ENCODE results near the gene LRRC75A.
A peak's percentile ranks its signal among the peaks of the same experiment; 100 is the strongest.

LRRC75A gene

GRCh38 chr17:16437083-16437482 is 54.9 kb downstream of the LRRC75A start:
- no peak overlapping the region for H3K27ac ChIP-seq
- no peak for DNase-seq (ENCODE audit: low read depth, low spot score)

DNA sequence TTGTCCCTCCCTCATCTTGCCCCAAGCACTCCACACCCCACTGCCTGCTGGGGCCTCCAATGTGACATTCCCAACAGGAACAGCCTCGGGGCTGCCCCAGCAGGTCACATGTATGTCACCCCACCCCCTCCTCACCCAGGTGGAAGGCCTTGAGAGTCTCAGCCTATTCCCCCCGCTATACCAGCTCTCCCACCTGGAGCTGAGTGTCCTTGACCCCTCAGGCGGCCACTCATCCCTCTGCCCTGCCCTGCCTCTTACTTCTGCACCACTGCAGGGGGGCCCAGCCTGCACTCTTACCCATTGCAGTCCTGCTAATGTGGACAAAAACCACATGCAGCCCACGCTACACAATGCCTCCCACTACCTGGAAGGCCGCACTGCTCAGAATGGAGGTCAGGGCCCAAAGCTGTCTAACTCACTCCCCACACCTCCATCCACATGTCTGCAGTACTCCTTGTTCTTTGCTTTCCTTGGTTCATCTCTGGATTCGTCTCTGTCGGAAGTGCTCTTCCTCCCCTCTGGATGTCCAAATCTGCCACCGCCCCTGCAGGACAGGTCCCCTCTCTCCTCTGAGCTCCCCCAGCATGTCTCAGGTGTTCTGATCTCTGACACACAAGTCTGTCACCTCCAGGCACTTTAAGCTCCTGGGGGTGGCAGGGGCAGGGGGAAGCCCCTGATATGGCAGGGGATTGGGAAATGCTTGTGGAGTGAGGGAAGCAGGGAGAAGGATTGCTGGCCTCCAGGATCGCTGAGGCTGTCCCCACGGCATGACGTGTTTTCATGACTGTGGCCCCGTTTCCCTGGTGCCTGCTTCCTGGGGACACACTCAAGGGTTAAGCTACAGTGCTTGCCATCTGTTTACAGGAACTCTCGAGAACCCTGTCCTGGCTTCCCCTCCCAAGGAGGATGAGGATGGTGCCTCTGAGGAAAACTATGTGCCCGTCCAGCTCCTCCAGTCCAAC is 55.8 kb downstream of the LRRC75A start:
- no peak overlapping the region for H3K27ac ChIP-seq

DNA sequence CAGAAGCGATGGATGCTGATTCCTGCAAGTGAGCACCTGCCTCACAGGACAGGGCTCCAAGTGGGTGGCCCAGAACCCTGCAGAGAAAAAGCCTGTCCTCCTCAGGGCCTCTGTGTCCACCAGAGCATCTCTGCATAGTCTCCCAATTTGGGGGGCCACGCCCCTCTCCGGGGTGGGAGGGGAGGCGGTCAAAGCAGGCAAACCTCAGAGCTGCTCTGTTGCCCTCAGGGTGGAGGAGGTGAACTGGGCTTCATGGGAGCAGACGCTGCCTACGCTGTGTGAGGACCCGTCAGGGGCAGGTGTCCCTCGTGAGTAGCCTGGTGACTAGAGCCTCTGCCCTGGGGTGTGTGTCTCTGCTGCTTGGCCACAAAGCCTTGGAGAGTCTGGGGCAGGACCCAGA is 57.3 kb downstream of the LRRC75A start:
- H3K27ac ChIP-seq: no peak overlapping the region
- no peak for DNase-seq (ENCODE audit: low read depth, low spot score)

More for the DNA sequence above, 55.8 kb downstream of the LRRC75A start:
- DNase-seq (ENCODE audit: low read depth, low spot score): no peak

DNA sequence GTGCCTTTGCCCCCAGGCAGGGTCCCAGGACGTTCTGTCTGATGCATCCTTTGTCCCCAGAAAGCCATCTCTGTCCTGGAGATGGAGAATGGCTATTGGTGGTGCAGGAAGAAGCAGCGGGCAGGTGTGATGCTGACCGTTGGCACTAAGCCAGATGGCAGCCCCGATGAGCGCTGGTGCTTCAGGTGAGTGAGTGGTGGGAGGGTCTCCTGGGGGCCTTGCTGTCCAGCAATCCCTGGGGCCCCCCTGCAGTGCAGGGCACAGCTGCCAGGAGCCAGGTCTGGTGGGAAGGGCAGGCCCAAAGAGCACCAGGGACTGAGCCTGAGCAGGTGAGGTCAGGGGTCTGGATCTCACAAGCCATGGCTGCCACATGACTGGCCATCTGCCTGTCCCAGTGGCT is 58.5 kb downstream of the LRRC75A start:
- no peak for DNase-seq (ENCODE audit: low read depth, low spot score)
- H3K27ac ChIP-seq: no peak overlapping the region

GRCh38 chr17:16432017-16432416 is 60.0 kb downstream of the LRRC75A start:
- H3K27ac ChIP-seq: no peak overlapping the region

GRCh38 chr17:16430650-16431049 is 61.3 kb downstream of the LRRC75A start:
- no peak for DNase-seq (ENCODE audit: low read depth, low spot score)

More at GRCh38 chr17:16432017-16432416, 60.0 kb downstream of the LRRC75A start:
- DNase-seq (ENCODE audit: low read depth, low spot score): no peak

GRCh38 chr17:16429083-16429482 is 62.9 kb downstream of the LRRC75A start:
- no peak overlapping the region for H3K27ac ChIP-seq
- no peak for DNase-seq (ENCODE audit: low read depth, low spot score)

More at GRCh38 chr17:16430650-16431049, 61.3 kb downstream of the LRRC75A start:
- H3K27ac ChIP-seq: no peak overlapping the region

GRCh38 chr17:16428098-16428882 is 63.7 kb downstream of the LRRC75A start:
- no peak for DNase-seq (ENCODE audit: low read depth, low spot score)
- no peak overlapping the region for H3K27ac ChIP-seq

DNA sequence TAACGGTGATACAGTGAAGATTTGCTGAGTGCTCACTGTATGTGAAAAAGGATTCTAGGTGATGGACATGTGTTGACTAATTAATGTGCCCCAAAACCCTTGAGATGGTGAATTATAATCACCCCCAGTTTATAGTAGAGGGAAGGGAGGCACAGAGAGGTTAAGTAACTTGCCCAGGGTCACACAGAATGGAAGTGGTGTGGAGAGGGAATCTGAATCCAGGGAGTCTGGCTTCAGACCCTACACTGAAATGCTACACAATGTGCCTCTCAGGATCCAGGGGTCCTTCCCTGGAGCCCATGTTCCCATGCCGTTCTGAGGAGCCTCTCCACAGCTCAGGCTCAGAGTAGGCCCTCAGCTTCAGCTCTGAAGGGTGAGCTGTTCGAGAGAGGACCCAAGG is 65.0 kb downstream of the LRRC75A start:
- H3K27ac ChIP-seq: no peak overlapping the region

DNA sequence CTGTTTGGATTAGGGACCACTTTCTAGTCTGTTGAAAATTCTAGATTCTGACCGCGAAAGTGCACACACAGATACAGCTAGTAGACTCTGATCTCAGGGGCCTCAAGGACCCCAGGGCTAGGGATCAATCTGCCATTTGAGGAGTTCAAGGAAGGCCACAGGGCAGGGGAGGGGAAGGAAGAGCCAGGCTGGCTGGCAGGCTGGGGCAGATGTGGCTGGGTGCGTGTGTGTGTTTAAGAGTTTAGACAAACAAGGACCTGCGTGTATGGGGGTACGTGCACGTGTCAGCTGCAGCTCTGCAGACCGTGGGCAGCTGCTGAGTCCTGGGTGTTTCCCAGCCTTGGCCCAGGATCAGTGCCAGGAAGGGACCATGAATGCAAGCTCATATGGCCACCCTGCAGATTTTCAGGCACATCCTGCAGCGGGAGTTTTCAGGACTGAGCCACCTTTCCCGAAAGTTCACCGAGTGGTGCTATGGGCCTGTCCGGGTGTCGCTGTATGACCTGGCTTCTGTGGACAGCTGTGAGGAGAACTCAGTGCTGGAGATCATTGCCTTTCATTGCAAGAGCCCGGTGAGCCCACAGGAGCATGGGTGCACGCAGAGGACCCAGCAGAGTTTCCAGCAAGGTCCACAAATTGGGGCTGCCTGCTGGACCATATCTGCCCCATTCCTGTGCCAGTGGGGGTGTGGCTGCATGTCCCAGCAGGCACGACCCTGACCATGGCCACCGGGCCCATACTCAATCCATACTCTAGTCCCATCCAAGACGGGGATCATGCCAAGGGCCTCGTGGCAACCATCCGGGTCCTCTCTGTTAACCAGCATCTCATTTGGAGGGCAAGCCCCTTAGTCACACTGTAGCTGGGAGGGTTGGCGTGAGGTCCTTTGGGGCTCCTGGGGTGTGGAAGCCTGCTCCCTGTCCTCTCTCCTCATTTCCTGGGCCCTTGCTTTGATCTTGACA is 66.0 kb downstream of the LRRC75A start:
- H3K27ac ChIP-seq: no peak overlapping the region
- no peak for DNase-seq (ENCODE audit: low read depth, low spot score)

More for the DNA sequence above, 65.0 kb downstream of the LRRC75A start:
- no peak for DNase-seq (ENCODE audit: low read depth, low spot score)

DNA sequence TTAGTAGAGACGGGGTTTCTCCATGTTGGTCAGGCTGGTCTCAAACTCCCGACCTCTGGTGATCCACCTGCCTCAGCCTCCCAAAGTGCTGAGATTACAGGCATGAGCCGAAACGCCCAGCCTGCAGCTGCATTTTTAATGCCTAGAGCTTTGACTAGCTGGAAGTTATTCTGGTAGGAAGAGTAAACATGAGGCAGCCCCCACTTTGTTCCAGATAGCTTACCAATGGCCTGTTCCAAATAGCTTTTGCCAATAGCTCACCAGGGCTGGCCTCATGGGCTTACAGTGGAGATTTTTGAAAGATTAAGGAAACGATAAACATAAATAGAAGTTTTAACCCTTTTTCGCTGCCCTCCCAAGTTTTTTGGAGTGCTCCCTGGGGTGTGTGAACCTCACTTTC is 66.8 kb downstream of the LRRC75A start:
- no peak overlapping the region for H3K27ac ChIP-seq
- DNase-seq (ENCODE audit: low read depth, low spot score): no peak

- DNase-seq (ENCODE audit: low read depth, low spot score): no peak
- no peak overlapping the region for H3K27ac ChIP-seq
Measured at GRCh38 chr17:16423226-16423872, 68.6 kb downstream of the LRRC75A start.

- no peak for DNase-seq (ENCODE audit: low read depth, low spot score)
- no peak overlapping the region for H3K27ac ChIP-seq
Measured at GRCh38 chr17:16422416-16422815, 69.6 kb downstream of the LRRC75A start.

DNA sequence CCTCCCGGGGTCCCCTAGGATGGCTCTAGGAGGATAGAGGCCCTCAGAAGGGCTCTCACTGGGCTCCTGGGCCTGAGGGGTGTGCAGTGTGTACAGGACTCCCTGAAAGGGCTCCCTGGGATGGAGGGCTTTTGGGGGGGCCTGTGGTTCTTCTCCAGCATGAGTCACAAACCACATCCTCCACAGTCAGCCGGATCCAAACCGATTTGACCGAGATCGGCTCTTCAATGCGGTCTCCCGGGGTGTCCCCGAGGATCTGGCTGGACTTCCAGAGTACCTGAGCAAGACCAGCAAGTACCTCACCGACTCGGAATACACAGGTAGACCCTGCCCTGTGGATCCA is 72.1 kb downstream of the LRRC75A start:
- DNase-seq (ENCODE audit: low read depth, low spot score): no peak
- peak overlapping the region; percentile 43 for H3K27ac ChIP-seq

GRCh38 chr17:16419074-16419928 is 72.7 kb downstream of the LRRC75A start:
- H3K27ac ChIP-seq: peak overlapping the region; percentile 43
- peak; percentile 29 for DNase-seq (ENCODE audit: low read depth, low spot score)

- no peak for DNase-seq (ENCODE audit: low read depth, low spot score)
- H3K27ac ChIP-seq: peak overlapping the region; percentile 43
Measured at GRCh38 chr17:16418685-16419068, 73.3 kb downstream of the LRRC75A start.

DNA sequence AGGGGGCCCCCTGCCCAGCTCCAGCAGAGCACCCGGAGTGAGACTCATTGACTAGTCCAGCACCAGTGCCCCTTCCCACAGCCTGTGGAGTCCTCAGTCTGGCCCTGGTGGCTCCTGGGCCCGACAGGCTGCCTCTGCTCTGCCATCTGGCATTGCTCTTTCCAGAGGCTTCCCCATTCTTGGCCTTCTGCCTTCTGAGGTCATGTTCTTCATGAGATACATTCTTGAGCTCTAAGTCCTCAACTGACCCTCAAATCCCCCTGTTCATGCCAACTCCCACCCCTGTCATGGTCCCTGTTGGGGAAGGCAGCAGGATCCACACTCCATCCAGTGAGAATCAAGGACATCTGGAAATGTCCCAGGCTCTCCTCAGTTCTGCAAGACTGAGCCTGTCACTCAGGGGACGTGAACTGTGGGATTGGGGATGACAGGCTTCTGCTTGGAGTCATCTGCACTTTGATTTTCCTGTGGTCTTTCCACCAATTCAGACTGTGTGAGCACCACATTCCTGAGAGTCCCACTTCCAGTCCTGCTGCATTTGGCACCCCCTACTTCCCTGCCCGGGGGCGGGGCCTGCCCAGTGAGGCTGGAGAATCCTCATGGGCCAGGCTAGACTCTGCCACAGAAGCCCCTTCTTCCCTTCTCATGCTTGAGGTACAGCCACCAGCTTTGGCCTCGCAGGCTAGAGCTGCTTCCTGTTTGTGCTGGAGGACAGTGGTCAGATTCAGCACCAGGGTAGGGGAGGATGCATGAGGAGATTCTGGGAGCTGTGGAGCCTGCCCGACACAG is 73.9 kb downstream of the LRRC75A start:
- no peak for DNase-seq (ENCODE audit: low read depth, low spot score)
- H3K27ac ChIP-seq: no peak overlapping the region

DNA sequence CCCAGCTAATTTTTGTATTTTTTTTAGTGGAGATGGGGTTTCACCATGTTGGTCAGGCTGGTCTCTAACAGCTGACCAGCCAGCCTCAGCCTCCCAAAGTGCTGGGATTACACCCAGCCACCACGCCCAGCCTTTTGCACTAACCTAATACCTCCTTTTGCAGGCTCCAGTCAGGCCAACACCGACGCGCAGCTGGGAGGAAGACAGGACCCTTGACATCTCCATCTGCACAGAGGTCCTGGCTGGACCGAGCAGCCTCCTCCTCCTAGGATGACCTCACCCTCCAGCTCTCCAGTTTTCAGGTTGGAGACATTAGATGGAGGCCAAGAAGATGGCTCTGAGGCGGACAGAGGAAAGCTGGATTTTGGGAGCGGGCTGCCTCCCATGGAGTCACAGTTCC is 74.6 kb downstream of the LRRC75A start:
- DNase-seq (ENCODE audit: low read depth, low spot score): no peak
- H3K27ac ChIP-seq: no peak overlapping the region

Measured in epithelial cell of prostate (primary cell).